ENCODE measurements around the gene NFXL1.

Gene NFXL1

DNA sequence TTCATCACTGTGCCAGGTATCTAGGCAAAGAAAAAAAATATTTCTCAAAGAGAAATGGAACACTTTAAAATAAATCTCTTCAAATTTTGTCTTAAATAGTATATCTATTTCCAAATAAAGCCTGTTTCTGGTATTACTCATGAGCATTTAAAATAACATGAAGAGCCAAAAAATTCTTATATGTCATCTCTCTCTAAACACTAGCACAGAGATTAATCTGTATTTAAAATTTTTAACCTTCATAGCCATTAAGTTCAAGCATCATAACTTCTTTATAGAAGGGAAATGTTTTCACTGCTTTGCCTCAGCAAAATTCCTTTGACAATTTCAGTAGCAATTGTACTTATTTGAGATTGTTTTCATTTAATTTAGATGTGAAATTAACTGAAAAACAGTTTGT is 71.4 kb downstream of the NFXL1 start:
- H3K4me3 ChIP-seq (ENCODE audit: low read depth, low read length), result no peak overlapping the region
- TF ChIP-seq, protein P1, sequence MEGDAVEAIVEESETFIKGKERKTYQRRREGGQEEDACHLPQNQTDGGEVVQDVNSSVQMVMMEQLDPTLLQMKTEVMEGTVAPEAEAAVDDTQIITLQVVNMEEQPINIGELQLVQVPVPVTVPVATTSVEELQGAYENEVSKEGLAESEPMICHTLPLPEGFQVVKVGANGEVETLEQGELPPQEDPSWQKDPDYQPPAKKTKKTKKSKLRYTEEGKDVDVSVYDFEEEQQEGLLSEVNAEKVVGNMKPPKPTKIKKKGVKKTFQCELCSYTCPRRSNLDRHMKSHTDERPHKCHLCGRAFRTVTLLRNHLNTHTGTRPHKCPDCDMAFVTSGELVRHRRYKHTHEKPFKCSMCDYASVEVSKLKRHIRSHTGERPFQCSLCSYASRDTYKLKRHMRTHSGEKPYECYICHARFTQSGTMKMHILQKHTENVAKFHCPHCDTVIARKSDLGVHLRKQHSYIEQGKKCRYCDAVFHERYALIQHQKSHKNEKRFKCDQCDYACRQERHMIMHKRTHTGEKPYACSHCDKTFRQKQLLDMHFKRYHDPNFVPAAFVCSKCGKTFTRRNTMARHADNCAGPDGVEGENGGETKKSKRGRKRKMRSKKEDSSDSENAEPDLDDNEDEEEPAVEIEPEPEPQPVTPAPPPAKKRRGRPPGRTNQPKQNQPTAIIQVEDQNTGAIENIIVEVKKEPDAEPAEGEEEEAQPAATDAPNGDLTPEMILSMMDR (IDR thresholded peaks at IDR 0.05; ENCODE audit: borderline replicate concordance, insufficient read depth, low read depth, low read length), result no peak

DNA sequence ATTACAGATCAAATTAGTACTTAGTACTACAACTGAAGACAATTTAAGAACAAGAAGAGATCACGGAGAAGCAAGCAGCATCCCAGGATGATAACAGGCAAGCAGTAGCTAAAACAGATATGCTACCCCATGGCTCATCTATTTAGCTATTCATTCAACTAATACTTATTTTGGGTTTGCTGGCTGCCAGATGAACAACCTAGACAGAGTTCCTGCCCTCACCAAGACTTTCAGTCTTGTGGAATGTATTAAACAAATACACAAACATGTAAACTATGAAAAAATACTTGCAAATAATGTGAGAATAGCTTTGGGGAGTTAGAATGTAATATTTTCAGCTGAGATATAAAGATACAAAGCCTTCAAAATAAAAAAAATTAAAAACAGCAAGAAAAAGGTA is 74.1 kb downstream of the NFXL1 start:
- TF ChIP-seq, protein P1 (IDR thresholded peaks at IDR 0.05; ENCODE audit: borderline replicate concordance, insufficient read depth, low read depth, low read length), result no peak
- H3K4me3 ChIP-seq (ENCODE audit: low read depth, low read length), result no peak overlapping the region

DNA sequence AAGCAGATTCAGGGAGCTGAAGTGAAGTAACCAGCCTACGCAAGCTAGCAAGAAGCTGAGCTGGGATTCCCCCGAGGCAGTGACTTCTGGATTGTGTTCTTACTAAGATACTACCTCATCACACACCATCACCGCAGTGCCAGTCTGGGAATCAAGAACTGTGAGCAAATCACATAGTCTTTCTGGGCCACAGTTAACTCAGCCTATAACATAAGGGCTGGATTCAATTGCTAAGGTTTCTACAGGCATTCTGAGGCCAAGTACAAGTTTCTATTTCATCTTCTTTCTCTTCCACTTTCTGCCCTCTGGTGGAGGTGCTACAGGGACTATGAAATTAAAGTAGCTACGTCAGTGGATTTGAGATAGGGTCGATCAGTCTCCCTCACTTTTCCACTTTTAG is 75.1 kb downstream of the NFXL1 start:
- TF ChIP-seq, protein P1 (IDR thresholded peaks at IDR 0.05; ENCODE audit: borderline replicate concordance, insufficient read depth, low read depth, low read length), result peak; percentile 37; the same call in 1 of the 2 replicates
- no peak overlapping the region for H3K4me3 ChIP-seq (ENCODE audit: low read depth, low read length)

DNA sequence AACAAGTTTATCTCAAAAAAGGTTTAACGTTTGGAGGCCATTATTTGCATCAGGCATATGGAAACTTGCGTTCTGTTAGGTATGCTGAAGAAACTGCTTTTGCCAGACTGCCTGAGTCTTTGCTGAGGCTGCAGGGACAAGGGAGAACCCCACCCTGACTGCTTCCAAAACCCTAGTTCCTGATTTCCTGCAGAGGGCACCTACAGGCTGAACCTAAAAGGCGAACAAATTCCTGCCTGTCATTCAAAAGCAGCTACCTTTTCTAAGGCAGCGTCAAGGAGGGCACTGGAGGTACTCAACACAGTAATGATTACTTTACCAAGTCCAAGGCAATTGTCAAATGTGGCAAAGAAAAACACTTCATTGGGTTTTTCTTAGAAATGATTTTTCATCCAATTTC is 75.9 kb downstream of the NFXL1 start:
- TF ChIP-seq, protein P1 (IDR thresholded peaks at IDR 0.05; ENCODE audit: borderline replicate concordance, insufficient read depth, low read depth, low read length), result no peak
- H3K4me3 ChIP-seq (ENCODE audit: low read depth, low read length), result no peak overlapping the region

DNA sequence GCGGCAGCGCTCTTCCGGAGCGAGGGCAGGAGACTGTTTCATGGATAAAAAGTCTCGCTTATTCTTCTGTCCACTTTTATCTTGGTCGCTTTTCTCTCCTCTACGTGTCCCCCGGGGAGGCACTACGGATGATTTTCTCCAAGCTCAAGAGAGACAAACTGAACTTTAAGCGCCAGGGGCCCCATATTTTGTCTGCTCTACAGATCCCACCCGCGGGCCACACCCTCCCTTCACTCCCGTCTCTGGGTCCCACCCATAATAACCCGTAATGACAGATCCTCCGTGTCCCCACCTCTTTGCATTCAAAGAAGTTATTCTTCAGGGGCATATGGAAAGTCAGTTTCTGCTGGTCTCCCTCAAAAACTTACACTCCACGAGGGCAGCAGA is 76.5 kb downstream of the NFXL1 start, which contains the start of gene CORIN:
Gene CORIN (minus strand): TSS at position 160 of the 387 bp plus-strand sequence. CDS start 118 bp downstream, at position 42.
- H3K4me3 ChIP-seq (ENCODE audit: low read depth, low read length), result peak within 1 kb of the TSS; percentile 60
- TF ChIP-seq, protein P1 (IDR thresholded peaks at IDR 0.05; ENCODE audit: borderline replicate concordance, insufficient read depth, low read depth, low read length), result no peak

DNA sequence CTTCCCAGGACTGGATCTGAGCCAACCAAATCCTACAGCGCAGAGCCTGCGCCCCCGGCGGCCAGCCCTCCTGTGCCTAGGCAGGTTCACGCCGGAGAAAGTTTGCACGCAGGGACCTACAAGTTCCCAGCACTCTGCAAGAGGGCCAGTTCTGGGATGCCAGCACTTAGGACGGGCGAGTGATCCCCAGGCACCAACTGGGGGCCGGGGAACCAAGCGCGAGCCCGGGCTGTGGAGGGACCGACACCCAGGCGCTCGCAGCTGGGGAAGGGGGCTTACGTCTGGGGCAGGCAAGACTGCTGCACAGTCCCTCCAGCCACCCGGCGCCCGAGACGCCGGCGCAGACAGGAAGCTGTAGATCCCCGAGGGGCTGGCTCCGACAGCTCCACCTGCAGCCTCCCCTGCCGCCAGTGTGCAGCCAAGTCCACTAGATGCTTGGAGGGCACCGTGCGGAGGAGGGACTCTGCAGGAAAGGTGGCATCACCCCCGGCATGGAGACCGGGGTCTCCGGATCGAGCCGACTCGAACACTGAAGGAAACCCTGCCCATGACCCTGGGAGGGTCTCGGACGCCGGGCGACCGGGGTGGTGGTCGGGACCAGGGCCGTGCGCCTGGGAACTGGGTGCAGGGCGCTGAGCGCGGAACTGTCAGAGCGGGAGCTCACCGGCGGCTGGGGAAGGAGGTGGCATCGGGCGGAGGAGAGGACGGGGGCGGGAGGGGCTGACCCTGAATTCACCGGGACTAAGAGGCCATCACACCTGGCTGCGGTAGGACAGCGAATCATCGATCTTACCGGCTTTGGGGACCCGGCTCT is 77.1 kb downstream of the NFXL1 start:
- TF ChIP-seq, protein P1 (IDR thresholded peaks at IDR 0.05; ENCODE audit: borderline replicate concordance, insufficient read depth, low read depth, low read length), result peak; percentile 22; the same call in 1 of the 2 replicates
- peak overlapping the region; percentile 60 for H3K4me3 ChIP-seq (ENCODE audit: low read depth, low read length)

DNA sequence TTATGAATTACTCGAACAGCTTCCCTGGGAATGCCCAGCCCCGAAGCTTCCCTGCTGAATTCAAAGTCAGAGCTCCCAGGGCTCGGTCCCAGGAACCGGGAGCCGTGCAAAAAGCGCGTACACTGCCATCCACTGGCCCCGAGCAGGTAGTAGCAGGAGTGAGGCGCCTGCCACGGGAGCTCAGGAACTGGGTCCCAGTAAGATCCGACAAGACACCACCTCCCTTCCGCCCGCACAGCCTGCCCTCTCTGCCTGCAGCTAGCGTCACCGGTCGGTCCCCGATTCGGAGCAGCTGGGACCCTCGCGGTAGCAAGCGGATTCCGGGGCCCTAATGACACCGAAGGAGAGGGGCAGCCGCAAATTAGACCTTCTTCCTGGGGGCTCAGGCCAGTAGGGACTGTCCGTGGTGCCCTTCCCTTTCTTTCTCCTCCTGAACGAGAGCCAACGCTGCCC is 77.7 kb downstream of the NFXL1 start:
- H3K4me3 ChIP-seq (ENCODE audit: low read depth, low read length), result peak overlapping the region; percentile 60
- TF ChIP-seq, protein P1 (IDR thresholded peaks at IDR 0.05; ENCODE audit: borderline replicate concordance, insufficient read depth, low read depth, low read length), result peak; percentile 76

Data from GM12875 (cell line).